Measurements from ENCODE around the gene SRD5A3.

GRCh38 chr4:55407764-55408163 lies 61.7 kb downstream of the SRD5A3 start:
- no peak for TF ChIP-seq POLR2AphosphoS5 (IDR thresholded peaks at IDR 0.05)
- TF ChIP-seq CTCF (IDR thresholded peaks at IDR 0.05): no peak
- TF ChIP-seq EP300 (IDR thresholded peaks at IDR 0.05; ENCODE audit: low read depth): no peak
- no peak for TF ChIP-seq POLR2A (IDR thresholded peaks at IDR 0.05)
